ENCODE measurements around the gene EFNA3. TPM values are rescaled to one million over a fixed set of nuclear protein-coding genes. Genes with fewer than 3 reads are reported as not detected.

Gene EFNA3
- total and polyA plus RNA-seq, 2 of the 4 experiments (the other 2 are of a cell fraction) = 0.72 to 1.6 TPM

DNA sequence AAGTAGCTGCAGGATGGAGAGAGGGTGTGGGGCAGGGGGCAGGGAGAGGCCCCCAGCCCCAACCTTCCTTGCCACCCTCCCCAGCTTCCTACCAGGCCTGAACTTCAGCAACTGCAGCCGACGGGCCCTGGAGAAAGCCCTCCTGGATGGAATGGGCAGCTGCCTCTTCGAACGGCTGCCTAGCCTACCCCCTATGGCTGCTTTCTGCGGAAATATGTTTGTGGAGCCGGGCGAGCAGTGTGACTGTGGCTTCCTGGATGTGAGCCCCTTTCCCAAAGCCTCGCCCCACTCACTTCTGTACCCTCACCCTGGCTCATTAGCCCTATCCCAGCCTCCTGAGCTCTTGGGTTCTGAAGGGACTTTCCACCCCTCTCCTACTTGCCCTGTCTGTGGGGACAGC lies 21.5 kb upstream of the EFNA3 start:
- Histone ChIP-seq H2BK120ac (ENCODE audit: low read depth, low read length) (no peak overlapping the region), H2BK20ac (ENCODE audit: low read depth, low read length) (no peak overlapping the region), H4K8ac (ENCODE audit: low read depth in 2 of 2, low read length in 2 of 2) (no peak overlapping the region), H3K36me3 (ENCODE audit: control insufficient read depth, insufficient read depth, low read length) (peaks cover 15% of the 10 kb centered on the region), H3K79me1 (ENCODE audit: low read depth in 1 of 2, low read length in 2 of 2) (peaks cover 0 to 8% of the 10 kb centered on the region in 2 experiments; a peak in 2 of 4 replicates), H2AFZ (replicated peaks; ENCODE audit: low read length, poor library complexity) (no peak overlapping the region), H3K4ac (ENCODE audit: low read depth, low read length) (no peak overlapping the region), H3K56ac (ENCODE audit: extremely low read depth, insufficient read depth, low read length) (no peak overlapping the region), H4K91ac (ENCODE audit: insufficient read depth, low read depth, low read length) (no peak overlapping the region), H3K14ac (replicated peaks; ENCODE audit: low read depth, low read length) (no peak overlapping the region), H3K4me1 (ENCODE audit: control insufficient read depth, insufficient read depth, low read length) (peaks cover 4% of the 10 kb centered on the region; the same call in 1 of the 2 replicates), H3K27ac (ENCODE audit: insufficient read depth, low read length) (no peak overlapping the region), H2AK5ac (ENCODE audit: low read depth, low read length) (no peak overlapping the region), H3K4me2 (ENCODE audit: low read depth, low read length) (no peak overlapping the region), H3K9ac (ENCODE audit: low read depth, low read length) (no peak overlapping the region), H2BK15ac (ENCODE audit: low read depth, low read length) (no peak overlapping the region), H3K23ac (ENCODE audit: low read depth, low read length) (no peak overlapping the region), H3K18ac (ENCODE audit: low read depth, low read length) (no peak overlapping the region), H3K27me3 (ENCODE audit: control insufficient read depth, insufficient read depth, low read length) (no peaks in the 10 kb centered on the region), H3K4me3 (ENCODE audit: insufficient read depth, low read depth, low read length) (no peak overlapping the region), H3K9me1 (ENCODE audit: insufficient read depth, low read length) (no peaks in the 10 kb centered on the region), H4K5ac (ENCODE audit: low read depth, low read length) (no peak overlapping the region), H4K20me1 (ENCODE audit: insufficient read depth, low read length) (peaks cover 9% of the 10 kb centered on the region), H3K9me3 (ENCODE audit: control insufficient read depth, insufficient read depth, low read length) (no peaks in the 10 kb centered on the region), H2BK5ac (ENCODE audit: low read depth, low read length, poor library complexity, severe bottlenecking) (no peak overlapping the region), H2AK9ac (replicated peaks; ENCODE audit: low read depth, low read length, poor library complexity) (no peak overlapping the region)
- WGBS, 2 experiments (ENCODE audit: extremely low coverage in 2 of 2, insufficient read length in 1 of 2) = no CpG with 5 or more reads among the region's 8 CpGs
- DNase-seq (no peak), ATAC-seq (ENCODE audit: low read depth) (no peak)
- no TSS peak for BruUV-seq (replicated peaks)
- POLR2A ChIA-PET (ENCODE audit: unreplicated experiment) = no interaction called here
- CTCF ChIA-PET = interaction anchor here (1.3 kb wide), 1 partner anchor 12 kb away, joined by 5 read pairs; no protein-coding TSS in a partner anchor
- TF ChIP-seq, protein P1, sequence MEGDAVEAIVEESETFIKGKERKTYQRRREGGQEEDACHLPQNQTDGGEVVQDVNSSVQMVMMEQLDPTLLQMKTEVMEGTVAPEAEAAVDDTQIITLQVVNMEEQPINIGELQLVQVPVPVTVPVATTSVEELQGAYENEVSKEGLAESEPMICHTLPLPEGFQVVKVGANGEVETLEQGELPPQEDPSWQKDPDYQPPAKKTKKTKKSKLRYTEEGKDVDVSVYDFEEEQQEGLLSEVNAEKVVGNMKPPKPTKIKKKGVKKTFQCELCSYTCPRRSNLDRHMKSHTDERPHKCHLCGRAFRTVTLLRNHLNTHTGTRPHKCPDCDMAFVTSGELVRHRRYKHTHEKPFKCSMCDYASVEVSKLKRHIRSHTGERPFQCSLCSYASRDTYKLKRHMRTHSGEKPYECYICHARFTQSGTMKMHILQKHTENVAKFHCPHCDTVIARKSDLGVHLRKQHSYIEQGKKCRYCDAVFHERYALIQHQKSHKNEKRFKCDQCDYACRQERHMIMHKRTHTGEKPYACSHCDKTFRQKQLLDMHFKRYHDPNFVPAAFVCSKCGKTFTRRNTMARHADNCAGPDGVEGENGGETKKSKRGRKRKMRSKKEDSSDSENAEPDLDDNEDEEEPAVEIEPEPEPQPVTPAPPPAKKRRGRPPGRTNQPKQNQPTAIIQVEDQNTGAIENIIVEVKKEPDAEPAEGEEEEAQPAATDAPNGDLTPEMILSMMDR (conservative IDR thresholded peaks at IDR 0.05; ENCODE audit: low read depth, low read length) = no peak
- TF ChIP-seq RAD21 (IDR thresholded peaks at IDR 0.05; ENCODE audit: low read length) (no peak), RCOR1 (IDR thresholded peaks at IDR 0.05; ENCODE audit: insufficient replicate concordance, low read length) (no peak), MAZ (IDR thresholded peaks at IDR 0.05; ENCODE audit: borderline replicate concordance, low read depth, low read length) (no peak), NFE2L2 (IDR thresholded peaks at IDR 0.05; ENCODE audit: low read depth, low read length) (no peak), CEBPB (IDR thresholded peaks at IDR 0.05; ENCODE audit: low read depth, low read length) (no peak)
- dilution Hi-C loops (cut with HindIII; ENCODE audit: low sequenced_read_pairs, unreplicated experiment) = no loop called here
- in situ Hi-C loops (cut with MboI; ENCODE audit: low sequenced_read_pairs) = loop anchor here (10.0 kb wide), 1 partner anchor 102 kb away; the partner anchor contains the start of gene PBXIP1
- intact Hi-C loops (cut with micrococcal nuclease) = no loop called here
